ENCODE data around the gene GREB1.

GREB1 gene

DNA sequence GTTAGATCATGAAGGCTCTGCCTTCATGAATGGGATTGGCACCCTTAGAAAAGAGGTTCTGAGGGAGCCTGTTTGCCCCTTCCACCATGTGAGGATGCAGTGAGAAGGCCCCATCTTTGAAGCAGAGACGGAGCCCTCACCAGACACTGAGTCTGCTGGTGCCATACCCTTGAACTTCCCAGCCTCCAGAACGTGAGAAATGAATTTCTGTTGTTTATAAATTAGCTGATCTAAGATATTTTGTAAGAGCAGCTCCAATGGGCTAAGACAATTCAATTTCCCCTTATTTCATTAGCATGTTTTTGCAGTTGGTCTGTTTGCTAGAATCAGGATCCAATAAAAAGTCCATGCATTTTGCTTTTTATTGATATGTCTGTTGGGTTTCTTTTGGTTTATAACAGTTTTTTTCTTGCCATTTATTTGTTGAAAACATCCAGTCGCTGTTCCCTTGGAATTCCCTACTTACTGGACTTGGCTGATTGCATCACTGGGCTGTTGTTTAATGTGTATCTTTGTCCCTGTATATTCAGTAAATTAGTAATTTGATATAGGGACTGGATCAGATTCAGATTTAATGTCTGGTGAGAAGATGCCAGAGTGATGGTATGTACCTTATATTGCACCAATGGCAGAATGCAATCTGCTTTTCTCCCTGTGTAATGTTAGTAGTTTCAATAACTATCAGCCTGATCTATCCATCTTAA is 24.0 kb upstream of the GREB1 start:
- in situ Hi-C loops (cut with MboI; ENCODE audit: low sequenced_read_pairs): no loop called here

DNA sequence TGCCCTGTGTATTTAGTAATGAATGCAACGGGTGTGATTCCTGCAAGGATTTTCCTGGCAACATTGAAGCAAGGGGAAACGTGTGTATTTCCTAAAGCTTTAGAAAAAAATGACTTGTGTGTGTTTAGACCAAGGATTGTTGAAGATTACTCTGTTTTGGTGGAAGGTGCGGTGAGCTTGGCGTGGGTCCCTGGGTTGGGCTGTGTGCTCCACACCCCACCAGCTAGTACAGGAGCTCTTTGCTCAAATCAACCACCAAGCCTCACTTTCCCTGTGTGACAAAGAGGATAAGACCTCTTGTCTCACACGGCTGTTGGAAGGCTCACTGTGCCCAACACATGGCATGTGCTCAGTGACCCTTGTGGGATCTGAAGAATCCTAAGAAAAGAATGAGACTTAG is 21.4 kb upstream of the GREB1 start:
- in situ Hi-C loops (cut with MboI; ENCODE audit: low sequenced_read_pairs): no loop called here

DNA sequence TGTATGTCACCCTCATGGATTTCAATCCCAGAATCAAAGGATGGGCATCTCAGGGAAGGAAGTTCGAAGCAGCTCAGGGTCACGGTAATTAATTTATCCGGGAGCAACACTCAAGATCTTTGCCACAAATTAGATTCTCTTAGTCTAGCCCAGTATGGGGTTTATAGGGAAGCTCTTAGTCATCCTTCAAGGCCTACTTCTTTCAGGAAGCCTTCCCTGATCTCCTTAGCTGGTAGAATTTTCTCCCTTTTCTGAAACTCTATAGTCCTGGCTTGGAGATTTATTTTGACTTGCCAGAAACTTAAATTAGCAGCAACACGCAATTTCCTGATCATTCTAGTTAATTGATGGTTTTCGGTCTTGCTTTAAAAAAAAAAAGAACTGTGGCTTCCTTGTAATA is 20.5 kb upstream of the GREB1 start:
- in situ Hi-C loops (cut with MboI; ENCODE audit: low sequenced_read_pairs): no loop called here

DNA sequence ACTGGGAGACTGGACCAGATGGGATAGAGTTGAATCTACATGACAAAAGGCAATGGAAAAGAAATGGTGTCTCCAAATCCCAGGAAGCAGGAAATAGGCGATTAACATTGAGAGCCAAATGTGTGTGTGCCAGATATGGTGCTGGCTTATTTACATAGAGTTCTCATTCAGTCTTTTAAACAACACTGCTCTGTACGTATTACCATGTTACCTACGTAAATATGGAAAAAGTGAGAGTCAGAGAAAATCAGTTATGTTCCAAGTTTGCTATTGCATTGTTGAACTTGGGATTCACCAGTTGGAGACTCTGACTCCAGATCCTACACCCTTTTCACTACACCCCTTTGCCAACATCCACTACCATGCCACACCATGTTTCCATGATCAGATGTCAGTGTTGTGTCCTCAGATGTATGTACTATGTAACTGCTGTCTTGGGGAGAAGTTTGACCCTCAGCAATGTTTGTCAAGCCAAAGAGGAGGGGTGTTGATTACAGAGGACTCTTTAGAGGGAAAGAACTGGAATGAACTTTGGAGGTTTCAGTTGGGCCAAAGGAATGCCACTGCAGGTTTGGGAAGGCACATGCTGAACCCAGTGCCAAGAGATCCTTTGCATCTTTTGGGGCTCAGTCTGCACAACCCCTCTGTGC is 19.6 kb upstream of the GREB1 start:
- in situ Hi-C loops (cut with MboI; ENCODE audit: low sequenced_read_pairs): no loop called here

DNA sequence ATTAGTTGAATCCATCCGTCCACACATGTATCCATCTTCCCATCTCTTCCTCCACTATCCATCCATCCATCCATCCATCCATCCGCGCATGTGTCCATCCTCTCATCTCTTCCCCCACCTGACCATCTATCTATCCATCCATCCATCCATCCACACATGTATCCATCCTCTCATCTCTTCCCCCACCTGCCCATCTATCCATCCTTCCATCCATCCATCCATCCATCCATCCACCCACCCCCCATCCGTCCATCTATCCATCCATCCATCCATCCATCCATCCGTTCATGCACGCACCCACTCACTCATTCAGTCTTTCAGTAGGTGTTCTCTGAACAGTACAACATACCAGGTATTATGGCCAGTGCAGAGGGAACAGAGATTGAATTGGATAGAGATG is 18.9 kb upstream of the GREB1 start:
- in situ Hi-C loops (cut with MboI; ENCODE audit: low sequenced_read_pairs): no loop called here

DNA sequence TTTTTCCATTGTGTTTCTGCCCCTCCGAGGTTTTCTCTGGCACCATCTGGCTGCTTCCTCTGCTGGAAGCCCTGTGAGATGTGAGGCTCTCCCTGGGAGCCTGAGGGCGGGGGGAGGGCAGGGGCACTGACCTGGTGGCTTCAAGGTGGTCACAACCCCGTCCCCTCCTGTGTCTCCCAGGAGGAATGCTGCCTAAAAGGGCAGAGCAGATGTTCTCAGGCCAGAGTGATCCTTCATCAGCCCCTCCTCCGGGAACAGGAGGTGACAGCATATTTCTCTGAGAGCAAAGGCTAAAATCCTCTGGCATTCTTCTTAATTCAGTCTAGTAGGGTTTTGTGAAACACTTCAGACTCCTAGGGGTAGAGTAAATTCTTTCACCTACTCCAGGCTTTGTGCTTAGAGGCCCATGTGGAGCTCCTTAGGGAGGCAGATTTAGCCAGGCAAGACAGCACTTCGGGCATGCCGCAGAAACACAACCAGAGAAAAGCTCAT is 18.3 kb upstream of the GREB1 start:
- in situ Hi-C loops (cut with MboI; ENCODE audit: low sequenced_read_pairs): no loop called here

DNA sequence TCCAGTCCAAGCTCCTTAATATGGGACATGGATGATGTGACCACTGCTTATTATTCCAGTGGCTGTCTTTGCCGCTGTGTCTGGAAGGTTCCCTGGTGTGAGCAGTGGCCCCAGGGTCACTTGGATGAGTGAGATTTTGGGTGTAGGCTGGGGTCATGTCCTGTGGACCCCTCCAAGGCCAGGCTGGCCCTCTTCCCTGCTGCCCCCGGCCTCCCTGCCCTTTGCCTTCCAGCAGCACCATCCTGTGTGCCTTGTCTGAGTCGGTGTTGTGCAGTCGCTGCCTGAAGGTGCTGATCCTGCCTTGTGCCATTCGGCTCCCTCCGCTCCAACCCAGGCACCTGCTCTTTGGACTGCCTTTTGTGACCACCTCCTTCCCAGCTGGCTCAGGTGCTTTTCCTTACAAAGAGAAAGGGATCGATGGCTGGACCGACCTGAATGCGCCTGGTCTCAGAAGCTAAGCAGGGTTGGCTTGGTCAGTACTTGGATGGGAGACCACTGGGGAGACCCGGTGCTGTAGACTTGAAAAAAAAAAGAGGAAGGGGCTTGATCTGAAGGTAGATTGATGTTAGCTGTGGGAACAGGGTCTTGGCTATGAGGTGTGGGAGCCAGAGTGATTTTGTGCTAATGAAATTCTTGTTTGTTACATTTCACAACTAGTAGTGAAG is 16.7 kb upstream of the GREB1 start:
- in situ Hi-C loops (cut with MboI; ENCODE audit: low sequenced_read_pairs): no loop called here

DNA sequence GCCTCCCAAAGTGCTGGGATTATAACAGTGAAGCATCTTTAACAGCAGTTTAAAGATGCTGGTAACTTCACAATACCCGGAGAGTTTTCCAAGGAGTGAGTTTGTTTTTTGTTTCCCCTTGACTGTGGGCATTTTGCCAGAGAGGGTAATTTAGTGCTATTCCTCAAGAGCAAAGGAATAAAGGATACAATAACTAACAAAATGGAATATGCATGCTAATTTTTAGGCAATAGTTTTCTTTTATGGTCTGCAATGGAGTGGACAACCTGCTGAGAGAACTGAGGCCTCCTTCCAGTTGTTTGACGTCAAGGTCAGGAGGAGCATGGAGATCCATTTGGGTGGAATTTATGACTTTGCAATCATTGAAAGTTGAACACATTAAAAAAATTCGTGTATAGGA is 15.9 kb upstream of the GREB1 start:
- in situ Hi-C loops (cut with MboI; ENCODE audit: low sequenced_read_pairs): no loop called here

DNA sequence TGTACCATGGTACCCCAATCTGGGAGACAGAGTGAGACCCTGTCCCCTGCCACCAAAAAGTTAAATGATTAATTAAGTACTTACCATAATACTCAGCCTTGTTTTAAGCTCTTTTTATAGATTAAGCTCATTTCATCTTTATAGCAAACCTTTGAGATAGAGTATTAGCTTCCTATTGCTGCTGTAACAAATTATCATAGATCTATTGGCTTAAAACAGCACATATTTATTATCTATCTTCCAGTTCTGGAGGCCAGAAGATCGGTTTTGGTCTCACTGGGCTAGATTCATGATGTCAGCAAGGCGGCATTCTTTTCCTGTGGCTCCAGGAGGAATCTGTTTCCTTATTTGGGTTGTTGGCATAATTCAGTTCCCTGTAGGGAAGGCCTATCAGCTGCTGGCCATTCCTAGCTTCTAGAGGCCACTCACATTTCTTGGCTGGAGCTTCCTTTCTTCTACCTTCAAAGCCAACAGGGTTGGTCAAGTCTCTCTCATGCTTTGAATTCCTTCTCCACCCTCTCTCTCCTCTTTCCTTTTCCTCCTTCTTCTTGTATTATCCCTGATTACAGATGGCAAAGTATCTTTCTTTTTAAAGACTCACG is 13.7 kb upstream of the GREB1 start:
- in situ Hi-C loops (cut with MboI; ENCODE audit: low sequenced_read_pairs): no loop called here

DNA sequence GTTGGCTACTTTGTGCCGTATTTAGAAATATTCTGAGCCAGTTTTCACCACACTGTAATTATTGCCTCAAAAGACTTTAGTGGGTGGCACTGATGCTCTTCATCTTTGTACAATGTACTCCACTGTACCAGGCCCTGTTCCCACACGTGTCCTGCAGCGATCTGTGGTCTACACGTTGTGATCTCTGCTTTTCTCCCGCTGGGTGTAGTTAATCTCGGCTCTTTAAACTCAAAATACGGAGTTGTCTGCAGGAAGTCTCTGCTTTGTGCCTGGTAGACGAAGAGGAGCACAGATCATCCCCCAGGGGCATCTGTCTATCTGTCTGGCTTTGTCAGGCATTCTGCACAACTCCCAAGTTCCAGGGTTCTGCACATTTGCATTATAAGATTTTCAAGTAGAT is 12.1 kb upstream of the GREB1 start:
- in situ Hi-C loops (cut with MboI; ENCODE audit: low sequenced_read_pairs): no loop called here

DNA sequence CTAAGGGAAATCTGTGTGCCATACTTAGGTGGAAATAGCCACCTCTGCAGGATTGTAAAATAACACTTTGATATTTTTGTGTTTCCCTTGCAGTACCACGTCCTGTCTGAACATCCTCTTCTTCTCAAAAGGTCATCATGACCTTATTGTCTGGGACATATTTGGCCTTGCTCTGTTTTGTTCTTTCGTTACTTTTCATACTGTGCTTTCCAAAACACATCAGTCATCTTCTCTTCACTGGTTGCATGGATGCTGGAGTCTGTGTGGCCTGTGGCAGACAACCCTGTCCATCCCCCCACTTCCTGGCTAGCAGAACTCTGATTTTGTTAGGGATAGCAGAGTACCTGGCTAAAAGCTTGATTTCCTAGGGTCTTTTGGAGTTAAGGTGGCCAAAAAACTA is 9.4 kb upstream of the GREB1 start:
- in situ Hi-C loops (cut with MboI; ENCODE audit: low sequenced_read_pairs): no loop called here

DNA sequence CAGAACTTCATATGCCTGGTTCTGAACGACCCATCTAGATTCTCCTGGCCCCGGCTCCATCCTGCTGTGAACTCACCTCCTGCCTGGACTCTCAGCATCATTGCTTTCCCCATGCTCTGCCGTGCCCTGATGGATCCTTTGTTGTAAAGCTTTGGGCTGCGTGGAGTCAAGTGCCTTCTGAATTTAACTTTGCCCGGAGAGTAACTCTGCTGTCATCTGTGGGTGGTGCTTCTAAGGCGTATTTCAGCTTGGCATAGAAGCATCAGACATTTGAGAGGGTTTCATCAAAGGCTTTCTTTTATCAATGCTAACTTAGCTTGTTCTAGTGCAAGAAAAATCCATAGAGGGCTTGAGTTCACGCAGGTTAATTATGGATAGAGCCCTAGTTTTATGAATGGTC is 8.1 kb upstream of the GREB1 start:
- in situ Hi-C loops (cut with MboI; ENCODE audit: low sequenced_read_pairs): no loop called here

DNA sequence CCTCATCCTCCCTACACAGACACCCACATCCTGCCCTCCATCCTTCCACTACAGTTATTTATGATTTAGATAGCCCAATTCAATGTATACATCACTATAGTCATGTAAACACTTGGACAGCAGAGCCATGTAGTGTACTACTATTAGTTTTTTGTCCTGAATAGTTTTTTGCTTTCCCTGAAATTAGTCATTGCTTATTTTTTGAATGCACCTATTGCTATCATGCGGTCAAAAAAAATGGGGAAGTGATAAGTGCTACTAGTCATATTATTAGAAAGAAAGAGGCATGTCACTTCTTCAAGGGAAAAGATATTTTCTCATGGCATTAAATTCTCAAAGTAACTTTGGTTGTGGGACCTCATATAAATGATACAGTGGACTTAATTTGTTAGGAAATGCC is 6.8 kb upstream of the GREB1 start:
- in situ Hi-C loops (cut with MboI; ENCODE audit: low sequenced_read_pairs): no loop called here

DNA sequence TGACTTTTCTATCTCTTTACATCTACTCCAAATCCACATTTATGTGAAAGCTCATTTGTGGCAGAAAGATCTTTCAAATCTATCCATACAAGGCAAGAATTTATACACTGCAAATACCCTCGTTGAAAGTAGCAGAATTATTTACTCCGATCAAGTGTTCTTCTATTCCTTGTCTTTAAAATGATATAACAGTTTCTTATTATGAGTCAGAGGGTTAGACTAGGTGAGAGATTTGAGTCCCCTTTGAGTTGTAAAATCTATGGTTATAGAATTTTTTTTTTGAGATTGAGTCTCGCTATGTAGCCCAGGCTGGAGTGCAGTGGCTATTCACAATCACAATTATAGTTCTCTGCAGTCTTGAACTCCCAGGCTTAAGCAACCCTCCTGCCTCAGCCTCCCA is 5.6 kb upstream of the GREB1 start:
- in situ Hi-C loops (cut with MboI; ENCODE audit: low sequenced_read_pairs): no loop called here

DNA sequence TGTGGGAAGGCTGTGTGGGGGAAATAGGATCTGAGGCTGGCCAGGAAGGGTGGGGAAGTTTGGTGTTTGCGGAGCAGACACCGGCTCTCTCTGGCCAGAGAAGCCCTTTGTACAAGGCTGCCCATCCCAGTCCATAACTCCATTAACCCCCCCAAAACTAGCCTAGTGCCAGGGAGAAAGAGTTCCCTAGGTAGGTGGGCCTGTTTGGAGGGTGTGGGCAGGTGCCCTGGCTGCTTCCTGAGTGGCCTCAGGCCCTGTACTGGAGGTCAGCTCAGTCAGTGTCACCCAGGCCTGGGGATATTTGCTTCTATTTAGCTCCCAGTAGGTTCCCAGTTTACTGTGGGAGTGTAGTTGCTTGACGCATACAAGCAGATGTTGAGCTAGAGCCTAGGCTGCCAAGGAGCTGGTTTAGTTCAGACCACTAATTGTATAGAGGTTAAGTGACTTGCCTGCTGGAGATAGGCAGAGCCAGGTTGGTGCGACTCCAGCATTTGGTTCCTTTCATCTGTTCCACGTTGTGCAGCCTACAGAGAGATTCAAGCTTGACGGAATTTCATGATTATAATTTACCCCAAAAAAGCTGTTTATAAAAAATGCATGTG is 2.9 kb upstream of the GREB1 start:
- in situ Hi-C loops (cut with MboI; ENCODE audit: low sequenced_read_pairs): no loop called here

DNA sequence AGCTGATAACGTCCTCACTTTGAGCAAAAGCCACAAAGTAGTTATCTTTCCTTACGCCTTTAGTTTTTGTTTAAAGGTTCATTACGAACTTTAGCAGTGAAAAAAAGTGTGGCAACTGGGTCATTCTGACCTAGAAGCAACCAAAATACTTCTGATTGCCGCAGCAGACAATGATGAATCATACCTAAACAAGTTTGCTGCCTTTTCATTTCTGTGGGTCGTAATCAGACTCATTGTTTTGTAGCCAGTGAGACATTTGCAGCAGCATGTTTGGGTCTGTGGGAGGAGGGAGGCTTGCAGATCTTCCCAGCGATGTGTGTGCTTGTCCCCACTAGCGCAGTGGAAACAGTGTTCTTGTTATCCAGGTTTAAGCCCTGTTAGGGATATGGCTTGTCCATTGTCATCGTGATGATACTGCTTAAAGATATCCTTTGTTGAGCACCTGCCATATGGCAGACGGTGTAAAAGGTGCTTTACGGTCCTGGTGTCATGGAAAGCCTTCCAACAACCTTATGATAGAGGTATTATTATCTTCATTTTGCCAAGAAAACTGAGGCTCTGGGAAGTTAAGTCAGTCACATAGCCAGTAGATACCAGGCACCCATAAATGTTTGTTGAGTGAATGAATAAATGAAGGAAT is 1.3 kb upstream of the GREB1 start:
- in situ Hi-C loops (cut with MboI; ENCODE audit: low sequenced_read_pairs): no loop called here

DNA sequence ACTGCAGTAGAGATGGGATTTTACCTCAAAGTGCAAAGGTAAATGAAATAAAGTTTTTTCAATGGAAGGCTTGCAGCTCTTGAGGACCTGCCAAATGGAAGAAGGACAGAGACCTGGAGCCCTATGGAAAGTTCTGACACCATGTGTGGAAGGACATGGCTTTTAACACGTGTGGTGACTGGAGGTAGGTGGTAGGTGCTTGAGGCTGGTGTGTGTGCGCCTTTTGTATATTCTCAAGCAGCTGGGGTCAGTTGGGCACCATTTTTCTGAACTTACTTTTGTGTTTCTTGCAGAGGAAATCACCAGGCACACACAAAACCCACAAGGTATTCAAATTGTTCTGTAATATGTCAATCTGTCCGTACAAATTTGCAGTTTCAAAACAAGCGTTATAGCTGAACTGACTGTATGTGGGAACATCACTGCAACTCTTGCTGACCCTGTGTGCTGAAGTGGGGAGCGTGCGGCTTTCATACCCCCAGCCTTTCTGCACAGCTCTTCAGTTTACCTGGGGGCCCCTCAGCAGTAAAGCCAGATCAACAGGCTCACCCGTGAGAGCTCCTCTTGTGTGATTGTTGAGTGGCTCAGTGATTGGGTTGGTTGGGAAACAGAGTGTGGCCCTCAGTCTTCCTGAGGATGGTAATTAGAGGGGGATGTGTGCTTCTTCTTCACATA is 363 bp downstream of the GREB1 start:
- in situ Hi-C loops (cut with MboI; ENCODE audit: low sequenced_read_pairs): no loop called here

DNA sequence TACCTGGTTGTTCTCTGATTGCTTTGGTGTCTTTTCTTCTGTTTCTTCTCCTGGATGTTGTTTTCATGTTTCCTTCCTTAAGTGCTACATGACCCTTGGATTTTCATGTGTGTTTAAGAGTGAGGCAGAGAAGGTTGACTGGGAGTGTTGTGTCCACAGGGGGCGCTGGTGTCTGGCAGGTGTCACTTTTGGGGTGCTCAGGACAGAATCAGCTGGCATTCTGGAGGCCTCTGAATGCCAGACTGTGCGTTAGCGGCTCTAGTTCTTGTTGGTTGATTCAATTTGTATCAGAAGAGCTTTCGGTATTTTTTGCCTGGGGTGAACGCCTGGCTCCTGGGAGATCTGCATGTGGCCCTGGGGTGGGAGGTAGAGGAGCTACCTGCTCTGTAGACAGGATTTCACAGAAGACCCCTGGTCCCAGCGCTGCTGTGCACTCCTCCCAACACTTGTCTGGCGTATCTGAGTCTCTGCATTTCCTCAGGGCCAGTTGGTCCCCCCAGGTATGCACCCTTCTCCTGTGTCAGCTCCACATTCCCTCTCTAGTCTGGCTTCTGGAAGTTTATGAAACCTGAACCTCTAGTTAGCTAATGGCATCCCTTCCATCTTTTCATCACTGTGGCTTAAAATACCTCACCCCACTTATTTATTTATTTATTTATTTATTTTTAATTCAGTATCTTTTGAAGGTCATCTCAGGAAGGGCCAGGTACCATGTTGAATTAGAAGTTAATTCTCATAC is 1.1 kb downstream of the GREB1 start:
- in situ Hi-C loops (cut with MboI; ENCODE audit: low sequenced_read_pairs): no loop called here

DNA sequence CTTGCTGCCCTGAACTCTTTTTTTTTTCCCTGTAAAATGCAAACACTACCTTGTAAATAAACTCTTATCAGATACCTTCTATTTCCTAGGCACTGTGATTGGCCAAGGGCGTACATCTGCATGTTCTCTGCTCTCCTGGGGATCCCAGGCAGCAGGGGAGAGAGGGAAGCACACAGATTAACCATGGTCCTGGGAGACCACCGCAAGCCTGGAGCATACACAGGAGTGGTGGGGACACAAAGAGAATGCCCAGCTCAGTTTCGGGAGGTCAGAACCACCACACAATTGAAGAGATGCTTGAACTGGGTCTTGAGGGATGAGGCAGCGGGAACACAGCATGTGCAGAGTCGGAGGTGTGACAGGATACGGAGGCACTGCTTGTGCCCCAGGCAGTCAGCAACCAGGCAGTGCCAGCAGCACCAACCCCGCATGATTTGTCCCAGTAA is 2.1 kb downstream of the GREB1 start:
- in situ Hi-C loops (cut with MboI; ENCODE audit: low sequenced_read_pairs): no loop called here

DNA sequence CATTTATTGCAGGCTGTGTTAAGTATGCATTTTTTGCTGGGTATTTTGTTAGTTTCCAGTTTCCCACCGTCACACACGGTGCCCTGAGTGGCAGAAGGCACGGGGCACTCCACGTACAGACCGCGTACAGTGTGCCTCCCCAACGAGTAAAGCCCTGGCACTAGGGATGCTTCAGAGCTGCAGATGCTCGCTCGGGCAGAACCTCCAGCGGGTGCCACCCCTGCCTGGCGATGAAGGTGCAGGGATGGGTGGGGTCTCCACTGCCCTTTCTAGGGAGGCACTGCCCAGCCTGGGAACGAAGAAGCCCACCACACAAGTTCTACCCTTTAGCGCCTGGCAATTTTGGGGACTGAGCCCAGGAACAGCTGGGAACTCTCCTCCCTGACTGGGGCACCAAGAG is 4.1 kb downstream of the GREB1 start:
- in situ Hi-C loops (cut with MboI; ENCODE audit: low sequenced_read_pairs): no loop called here
